SK-N-SH treated with all-trans-retinoic acid at 6 μM for 48 hours (cell line): Measurements from ENCODE around the gene CPLANE2.

Experiments used
- BACH2 ChIP-seq: fragments of 250-450 bp; sonication (Bioruptor Pico); IDR thresholded peaks from 2 replicates; pipeline ENCODE4 v1.9.0; 2021; ENCODE audit warnings: mild to moderate bottlenecking, borderline replicate concordance
- ESRRG ChIP-seq: fragments of 250-450 bp; sonication (Bioruptor Pico); IDR thresholded peaks from 2 replicates; pipeline ENCODE4 v1.6.1; 2021; ENCODE audit warnings: mild to moderate bottlenecking
- ISL1 ChIP-seq: fragments of 250-450 bp; sonication (Bioruptor Pico); IDR thresholded peaks from 2 replicates; pipeline ENCODE4 v2.1.2; 2022; ENCODE audit warnings: mild to moderate bottlenecking, moderate library complexity
- PATZ1 ChIP-seq: fragments of 250-450 bp; sonication (Bioruptor Pico); IDR thresholded peaks from 2 replicates; pipeline ENCODE4 v1.8.0; 2020; ENCODE audit warnings: mild to moderate bottlenecking, moderate library complexity, borderline replicate concordance
- POU6F1 ChIP-seq: fragments of 250-450 bp; sonication (Bioruptor Pico); IDR thresholded peaks from 2 replicates; pipeline ENCODE4 v1.8.0; 2021; ENCODE audit warnings: low read depth, mild to moderate bottlenecking, moderate library complexity, borderline replicate concordance
- TCF4 ChIP-seq: fragments of 250-450 bp; sonication (Bioruptor Pico); IDR thresholded peaks from 2 replicates; pipeline ENCODE4 v1.8.0; 2021; ENCODE audit warnings: mild to moderate bottlenecking, moderate library complexity, borderline replicate concordance
- TOX ChIP-seq: fragments of 250-450 bp; sonication (Bioruptor Pico); IDR thresholded peaks from 2 replicates; pipeline ENCODE4 v1.8.0; 2021; ENCODE audit warnings: mild to moderate bottlenecking, moderate library complexity, borderline replicate concordance
- ZC3H10 ChIP-seq: fragments of 250-450 bp; sonication (Bioruptor Pico); IDR thresholded peaks from 2 replicates; pipeline ENCODE4 v1.5.1; 2021; ENCODE audit warnings: mild to moderate bottlenecking, moderate library complexity
- ZFP3 ChIP-seq: fragments of 250-450 bp; sonication (Bioruptor Pico); IDR thresholded peaks from 2 replicates; pipeline ENCODE4 v1.5.0; 2020; ENCODE audit warnings: mild to moderate bottlenecking, moderate library complexity

DNA sequence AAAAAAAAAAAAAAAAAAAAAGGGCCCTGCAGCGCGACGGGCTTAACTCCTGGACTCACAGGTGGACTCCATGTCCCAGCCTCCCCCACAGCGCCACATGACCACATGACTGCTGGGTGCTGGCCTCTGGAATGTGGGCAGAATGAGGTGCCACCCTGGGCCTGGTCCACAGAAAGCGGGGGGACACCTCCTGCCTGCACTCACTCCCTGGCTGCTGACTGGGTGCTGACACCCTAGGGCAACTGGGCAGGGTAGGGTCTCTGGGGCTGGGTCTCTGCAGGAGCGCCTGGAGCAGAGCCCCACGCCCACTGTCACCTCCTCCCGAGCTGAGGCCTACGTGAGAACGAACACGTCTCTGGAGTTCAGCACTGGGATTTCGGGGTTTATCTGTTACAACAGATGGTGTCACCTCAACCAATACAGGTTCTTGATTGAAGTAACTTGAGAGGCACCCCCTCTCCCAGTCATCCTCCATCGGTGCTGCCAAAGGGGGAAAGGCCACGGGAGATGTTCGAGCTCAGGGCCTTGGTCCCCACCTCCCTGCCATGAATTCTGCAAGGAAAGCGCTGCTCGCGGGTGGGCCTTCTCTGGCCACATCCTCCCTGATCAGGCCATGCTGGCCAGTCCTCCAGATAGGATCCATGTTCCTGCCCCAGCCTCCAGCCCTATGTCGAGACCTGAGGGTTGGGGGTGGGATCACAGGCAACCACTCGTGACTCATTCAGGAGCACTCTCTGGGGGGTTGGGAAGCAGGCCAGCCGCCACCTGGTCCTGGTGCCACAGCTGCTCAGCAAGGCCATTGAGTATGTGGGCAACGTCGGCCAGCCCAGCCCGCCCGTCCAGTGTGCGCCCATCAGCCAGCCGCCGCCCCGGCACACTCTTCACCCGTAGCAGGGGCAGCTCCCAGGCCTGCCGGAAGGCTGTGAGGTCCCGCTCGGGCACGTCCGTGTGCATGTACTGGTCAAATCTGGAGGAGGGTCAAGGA lies 5.4 kb downstream of the CPLANE2 start:
- TF ChIP-seq ZC3H10 (CRISPR knock-in tag) (no peak), POU6F1 (CRISPR knock-in tag) (no peak), BACH2 (no peak), TOX (no peak), ESRRG (CRISPR knock-in tag) (no peak), PATZ1 (CRISPR knock-in tag) (no peak), ISL1 (no peak), ZFP3 (no peak), TCF4 (no peak)
